ENCODE results near the gene PCDHB5.

GRCh38 chr5:141150993-141151325 lies 16.0 kb downstream of the PCDHB5 start:
- TF ChIP-seq EZH2 (IDR thresholded peaks at IDR 0.05; ENCODE audit: borderline replicate concordance, low read depth, low read length, severe bottlenecking), result no peak
- TF ChIP-seq CTCF (IDR thresholded peaks at IDR 0.05; ENCODE audit: borderline replicate concordance, extremely low read depth, low read length, poor library complexity, severe bottlenecking), result no peak
